Lower leg skin (tissue), 3 donors: ENCODE results near the gene GRIK3.

Experiments
- CTCF ChIP-seq, 3 donors: fragments of 450-650 bp; IDR thresholded peaks; one replicate each; pipeline ENCODE4 v1.5.1; 2016; ENCODE audit warnings: antibody characterized with exemption in 3 of 3, mild to moderate bottlenecking in 3 of 3, moderate library complexity in 2 of 3
- POLR2A ChIP-seq, 2 donors: fragments of 450-650 bp; IDR thresholded peaks; one replicate each; pipeline ENCODE4 v1.6.1; 2016 to 2017; ENCODE audit warnings: antibody characterized with exemption in 2 of 2, mild to moderate bottlenecking in 1 of 2, moderate library complexity in 1 of 2

- TF ChIP-seq CTCF (IDR thresholded peaks at IDR 0.05) (no peak), POLR2A (IDR thresholded peaks at IDR 0.05) (no peak)
These were observed 186.6 kb downstream of the GRIK3 start for GRCh38 chr1:36847761-36848160.
